Suprapubic skin (tissue), 4 donors: Measurements from ENCODE around the gene AMACR. TPM values are rescaled to one million over a fixed set of nuclear protein-coding genes. Genes with fewer than 3 reads are reported as not detected.
"Not testable (repeated sequence)": the region's sequence is repeated elsewhere in the genome, so short reads cannot be mapped to it uniquely, and the experiment has no call there.

Experiments used
- DNase-seq, 2 donors: peaks; one replicate each; pipeline ENCODE4 v3.0.0-alpha.2; 2019; ENCODE audit warnings: low spot score in 2 of 2
- H3K27ac ChIP-seq: fragments of 200-600 bp; sonication (generic); one replicate; pipeline ENCODE4 v1.5.1; 2019
- H3K27me3 ChIP-seq: fragments of 200-600 bp; sonication (generic); one replicate; pipeline ENCODE4 v1.5.1; 2019
- H3K36me3 ChIP-seq: fragments of 200-600 bp; sonication (generic); one replicate; pipeline ENCODE4 v1.5.1; 2019
- H3K4me1 ChIP-seq: fragments of 200-600 bp; sonication (generic); one replicate; pipeline ENCODE4 v1.5.1; 2019
- H3K4me3 ChIP-seq: fragments of 200-600 bp; sonication (generic); one replicate; pipeline ENCODE4 v1.5.1; 2019; ENCODE audit warnings: mild to moderate bottlenecking
- H3K9me3 ChIP-seq: fragments of 200-600 bp; sonication (generic); one replicate; pipeline ENCODE4 v1.5.1; 2019
- EP300 ChIP-seq: sonication (generic); formaldehyde crosslinking; IDR thresholded peaks from one replicate; pipeline ENCODE4 v1.6.1; 2017; ENCODE audit warnings: antibody characterized with exemption
- POLR2A ChIP-seq, 2 donors: fragments of 450-650 bp; IDR thresholded peaks; one replicate each; pipeline ENCODE4 v1.6.1; 2017; ENCODE audit warnings: antibody characterized with exemption in 2 of 2, mild to moderate bottlenecking in 2 of 2, moderate library complexity in 2 of 2
- POLR2AphosphoS5 ChIP-seq, 3 donors: sonication (generic); formaldehyde crosslinking; IDR thresholded peaks; one replicate each; pipeline ENCODE4 v1.6.1; 2017; ENCODE audit warnings: antibody characterized with exemption in 3 of 3
- WGBS: methylation state at CpG from one replicate; pipeline ENCODE4 v1.1.5; 2018; 5-methylcytosine and 5-hydroxymethylcytosine counted together
- total RNA-seq, 4 donors: library from RNA; depleted of rRNA; stranded (reverse); fragments of >200 nt; gene quantifications; one replicate each; pipeline ENCODE4 v1.1.0, GENCODE V29; 2016
- TF ChIP-seq, protein P1 (sequence below), 2 donors: fragments of 200-600 bp in 1 of 2; fragments of 450-650 bp in 1 of 2; sonication (generic) in 1 of 2; IDR thresholded peaks; one replicate each; pipeline ENCODE4 v1.5.1; 2016 to 2019; ENCODE audit warnings: antibody characterized with exemption in 2 of 2, mild to moderate bottlenecking in 1 of 2, moderate library complexity in 1 of 2

The AMACR gene
- total RNA-seq, 4 donors from 2014 or later, result 9.1 to 14.3 (median 11.5) TPM

DNA sequence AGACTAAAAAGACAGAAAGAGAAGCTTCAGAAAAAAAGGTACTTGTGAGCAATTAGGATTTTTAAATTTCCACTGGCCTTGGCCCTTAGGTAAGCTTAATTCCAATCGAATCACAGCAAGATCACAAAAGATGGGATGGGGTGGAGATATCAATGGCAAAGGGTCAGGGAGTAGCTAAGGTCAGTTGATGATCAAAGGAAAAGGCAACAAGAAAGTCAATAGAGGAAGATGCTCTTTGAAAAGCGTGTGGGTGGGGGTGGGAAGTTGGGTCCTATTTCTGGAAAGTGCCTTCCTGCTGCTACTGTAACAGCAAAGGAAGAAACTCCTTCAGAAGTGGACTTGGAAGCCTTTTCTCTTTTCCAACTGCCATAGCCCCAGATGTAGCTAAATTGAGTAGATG is 27.9 kb upstream of the AMACR start:
- Histone ChIP-seq H3K27me3 (no peaks in the 10 kb centered on the region), H3K4me3 (no peak overlapping the region), H3K36me3 (peaks cover 21% of the 10 kb centered on the region), H3K4me1 (peaks cover 6% of the 10 kb centered on the region), H3K27ac (no peak overlapping the region), H3K9me3 (no peaks in the 10 kb centered on the region)
- no peak for DNase-seq
- 93% methylated on average over 2 of the region's 2 CpGs for WGBS
- TF ChIP-seq POLR2A (IDR thresholded peaks at IDR 0.05) (no peak), POLR2AphosphoS5 (IDR thresholded peaks at IDR 0.05) (no peak), EP300 (no peak)
- TF ChIP-seq, protein P1, sequence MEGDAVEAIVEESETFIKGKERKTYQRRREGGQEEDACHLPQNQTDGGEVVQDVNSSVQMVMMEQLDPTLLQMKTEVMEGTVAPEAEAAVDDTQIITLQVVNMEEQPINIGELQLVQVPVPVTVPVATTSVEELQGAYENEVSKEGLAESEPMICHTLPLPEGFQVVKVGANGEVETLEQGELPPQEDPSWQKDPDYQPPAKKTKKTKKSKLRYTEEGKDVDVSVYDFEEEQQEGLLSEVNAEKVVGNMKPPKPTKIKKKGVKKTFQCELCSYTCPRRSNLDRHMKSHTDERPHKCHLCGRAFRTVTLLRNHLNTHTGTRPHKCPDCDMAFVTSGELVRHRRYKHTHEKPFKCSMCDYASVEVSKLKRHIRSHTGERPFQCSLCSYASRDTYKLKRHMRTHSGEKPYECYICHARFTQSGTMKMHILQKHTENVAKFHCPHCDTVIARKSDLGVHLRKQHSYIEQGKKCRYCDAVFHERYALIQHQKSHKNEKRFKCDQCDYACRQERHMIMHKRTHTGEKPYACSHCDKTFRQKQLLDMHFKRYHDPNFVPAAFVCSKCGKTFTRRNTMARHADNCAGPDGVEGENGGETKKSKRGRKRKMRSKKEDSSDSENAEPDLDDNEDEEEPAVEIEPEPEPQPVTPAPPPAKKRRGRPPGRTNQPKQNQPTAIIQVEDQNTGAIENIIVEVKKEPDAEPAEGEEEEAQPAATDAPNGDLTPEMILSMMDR (IDR thresholded peaks at IDR 0.05), result no peak

DNA sequence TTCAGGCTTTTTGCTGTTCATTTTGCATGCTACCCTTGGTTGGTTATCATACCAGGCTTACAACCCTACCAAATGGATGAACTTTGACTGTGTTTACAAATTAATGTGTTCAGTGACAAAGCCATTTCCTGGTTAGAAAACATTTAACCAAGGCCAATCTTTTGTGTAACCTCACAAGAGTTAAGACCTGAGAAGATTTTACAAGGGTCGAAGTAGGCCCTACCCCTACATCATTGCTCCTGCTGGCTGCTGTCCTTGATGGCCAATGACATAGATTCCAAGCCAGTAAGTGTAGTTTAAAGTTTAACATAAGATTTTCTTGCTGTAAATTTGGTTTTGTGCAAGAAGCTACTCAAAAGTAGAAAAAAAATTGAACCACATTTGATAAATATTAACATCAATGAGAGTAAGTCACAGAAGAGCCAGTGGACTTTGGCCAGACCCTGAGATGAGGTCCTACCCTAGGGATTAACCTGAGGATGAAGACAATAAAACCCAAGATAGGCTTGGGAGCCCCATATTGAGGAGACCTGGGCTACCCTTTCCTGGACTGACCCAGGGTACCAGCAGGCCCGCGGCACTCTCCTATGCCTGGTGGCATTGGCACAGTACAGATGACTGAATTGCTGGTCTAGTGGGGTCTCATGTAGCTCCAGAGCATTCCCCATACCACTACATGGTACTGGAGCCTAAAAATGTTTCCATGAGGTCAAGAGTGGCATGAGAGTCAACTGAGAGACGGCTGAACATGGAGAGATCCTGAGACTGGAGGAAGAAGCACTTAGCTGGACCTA is 26.9 kb upstream of the AMACR start:
- H3K4me3 ChIP-seq, result no peak overlapping the region
- TF ChIP-seq, protein P1 (IDR thresholded peaks at IDR 0.05), result no peak
- TF ChIP-seq POLR2A (IDR thresholded peaks at IDR 0.05) (no peak), EP300 (no peak), POLR2AphosphoS5 (IDR thresholded peaks at IDR 0.05) (no peak)
- peaks cover 21% of the 10 kb centered on the region for H3K36me3 ChIP-seq
- DNase-seq, result no peak
- over 99% methylated on average over 4 of the region's 4 CpGs for WGBS
- peaks cover 6% of the 10 kb centered on the region for H3K4me1 ChIP-seq
- H3K27ac ChIP-seq, result no peak overlapping the region
- no peaks in the 10 kb centered on the region for H3K9me3 ChIP-seq
- H3K27me3 ChIP-seq, result no peaks in the 10 kb centered on the region

DNA sequence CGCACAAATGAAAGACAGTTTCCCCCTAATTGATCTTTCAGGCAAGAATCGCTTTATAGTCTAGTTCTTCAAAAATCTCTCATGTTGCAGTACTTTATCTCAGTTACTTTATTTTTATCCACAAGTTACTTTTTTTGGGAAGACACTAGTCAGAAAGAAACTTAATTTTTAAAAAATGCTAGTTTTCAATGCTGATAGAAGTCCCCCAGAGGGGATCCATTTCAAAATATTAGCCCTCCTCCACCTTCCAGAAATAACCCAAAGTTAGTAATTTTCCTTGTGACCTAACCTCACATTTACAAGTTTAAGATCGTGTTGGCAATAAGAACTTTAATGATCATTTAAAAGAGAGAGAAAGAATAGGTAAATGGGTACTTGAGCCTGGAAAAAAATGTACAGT is 24.1 kb upstream of the AMACR start:
- Histone ChIP-seq H3K4me1 (no peaks in the 10 kb centered on the region), H3K36me3 (peaks cover 29% of the 10 kb centered on the region), H3K27me3 (no peaks in the 10 kb centered on the region), H3K4me3 (no peak overlapping the region), H3K9me3 (no peaks in the 10 kb centered on the region), H3K27ac (no peak overlapping the region)
- no peak for DNase-seq
- 87% methylated on average over 3 of the region's 3 CpGs for WGBS
- no peak for TF ChIP-seq POLR2AphosphoS5 (IDR thresholded peaks at IDR 0.05)
- TF ChIP-seq, protein P1 (IDR thresholded peaks at IDR 0.05), result no peak
- TF ChIP-seq EP300, result no peak
- TF ChIP-seq POLR2A (IDR thresholded peaks at IDR 0.05), result no peak

DNA sequence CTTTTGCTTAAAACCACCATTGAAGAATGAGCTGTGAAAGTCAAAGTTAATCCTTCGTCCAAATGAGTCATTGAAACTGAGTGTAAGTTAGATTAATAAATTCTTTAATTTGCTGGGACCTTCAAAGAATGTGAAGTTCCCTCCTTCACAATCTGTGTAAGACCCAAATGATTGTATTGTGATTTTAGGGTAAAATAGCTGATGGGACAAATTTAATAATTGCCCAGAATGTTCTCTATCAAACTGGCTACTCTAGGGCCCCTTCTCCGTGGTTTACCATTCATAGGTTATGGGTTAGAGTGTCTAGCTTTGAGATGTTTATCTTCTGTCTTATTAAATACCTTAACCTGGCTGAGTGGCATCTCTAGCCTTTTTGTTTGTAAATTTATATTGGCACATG is 23.3 kb upstream of the AMACR start:
- WGBS, result 90% methylated on average over 2 of the region's 2 CpGs
- no peaks in the 10 kb centered on the region for H3K27me3 ChIP-seq
- H3K36me3 ChIP-seq, result peaks cover 29% of the 10 kb centered on the region
- no peak overlapping the region for H3K27ac ChIP-seq
- TF ChIP-seq POLR2AphosphoS5 (IDR thresholded peaks at IDR 0.05), result no peak
- TF ChIP-seq, protein P1 (IDR thresholded peaks at IDR 0.05), result no peak
- TF ChIP-seq POLR2A (IDR thresholded peaks at IDR 0.05), result no peak
- no peak for TF ChIP-seq EP300
- H3K9me3 ChIP-seq, result no peaks in the 10 kb centered on the region
- no peaks in the 10 kb centered on the region for H3K4me1 ChIP-seq
- DNase-seq, result no peak
- H3K4me3 ChIP-seq, result no peak overlapping the region

DNA sequence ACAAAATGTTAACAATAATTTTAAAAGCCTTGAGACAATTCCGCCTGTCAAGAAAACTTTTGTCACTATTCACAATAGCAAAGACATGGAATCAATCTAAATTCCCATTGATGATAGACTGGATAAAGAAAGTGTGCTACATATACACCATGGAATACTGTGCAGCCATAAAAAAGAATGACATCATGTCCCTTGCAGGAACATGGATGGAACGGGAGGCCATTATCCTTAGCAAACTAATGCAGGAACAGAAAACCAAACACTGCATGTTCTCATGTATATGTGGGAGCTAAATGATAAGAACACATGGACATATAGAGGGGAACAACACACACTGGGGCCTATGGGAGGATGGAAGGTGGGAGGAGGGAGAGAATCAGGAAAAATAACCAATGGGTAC is 22.7 kb upstream of the AMACR start:
- not testable (repeated sequence) for DNase-seq, H3K27ac ChIP-seq, H3K9me3 ChIP-seq, H3K4me3 ChIP-seq, H3K27me3 ChIP-seq, H3K4me1 ChIP-seq
- H3K36me3 ChIP-seq, result peaks cover 29% of the 10 kb centered on the region
- 96% methylated on average over 2 of the region's 2 CpGs for WGBS

DNA sequence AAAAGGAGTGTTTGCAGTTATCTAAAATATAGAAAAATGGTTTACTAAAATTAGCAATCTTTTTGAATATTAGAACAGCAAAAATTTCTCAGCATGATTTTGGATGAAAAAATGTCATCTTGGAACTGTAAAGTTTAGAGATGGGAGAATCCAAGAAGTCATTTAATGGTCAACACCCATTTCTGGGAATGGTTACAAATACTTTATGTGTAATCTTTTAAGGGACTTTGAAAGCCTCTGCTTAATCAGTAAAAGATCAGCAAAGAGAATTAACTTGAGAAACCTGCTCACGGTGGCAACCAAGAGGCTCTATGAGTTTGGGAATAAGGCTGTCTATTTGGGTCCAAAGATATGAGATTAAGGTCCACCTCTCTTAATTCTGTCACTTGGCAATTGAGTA is 22.2 kb upstream of the AMACR start:
- Histone ChIP-seq H3K36me3 (peaks cover 24% of the 10 kb centered on the region), H3K4me3 (no peak overlapping the region), H3K27ac (no peak overlapping the region), H3K9me3 (no peaks in the 10 kb centered on the region), H3K4me1 (no peaks in the 10 kb centered on the region), H3K27me3 (no peaks in the 10 kb centered on the region)
- TF ChIP-seq POLR2AphosphoS5 (IDR thresholded peaks at IDR 0.05) (no peak), POLR2A (IDR thresholded peaks at IDR 0.05) (no peak), EP300 (no peak)
- TF ChIP-seq, protein P1 (IDR thresholded peaks at IDR 0.05), result no peak
- WGBS, result 31% methylated on average over 1 of the region's 1 CpG
- no peak for DNase-seq
